Stimulated activated naive CD4-positive, alpha-beta T cell treated with Interleukin-2 at 50 U/mL for 16 hours (primary cell): ENCODE data around the gene P4HA3.

Experiments
- DNase-seq: peaks from one replicate; lab custom pipeline; 2025; lab: John Stamatoyannopoulos, UW

P4HA3 gene

GRCh38 chr11:74316772-74317505 lies 5.5 kb upstream of the P4HA3 start:
- DNase-seq: no peak

DNA sequence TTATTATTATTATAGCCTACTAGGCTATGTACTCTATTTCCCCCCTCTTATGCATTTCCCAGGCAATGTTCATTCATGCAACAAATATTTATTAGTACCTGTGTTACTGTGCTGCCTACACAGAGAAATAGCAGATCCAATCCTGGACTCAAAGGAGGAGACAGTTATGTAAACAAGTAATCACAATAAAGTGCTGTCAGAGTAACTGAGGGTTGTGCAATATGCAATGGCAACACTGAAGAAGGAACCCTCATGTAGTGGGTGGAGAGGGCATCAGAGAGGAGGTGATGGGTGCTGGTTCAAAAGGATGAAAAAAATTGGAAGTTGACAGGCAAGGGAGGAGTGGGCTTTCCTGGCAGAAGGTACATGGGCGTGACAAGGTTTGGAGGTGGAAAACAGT lies 886 bp upstream of the P4HA3 start:
- DNase-seq: no peak

- DNase-seq: no peak
Observed at GRCh38 chr11:74310857-74311256, 583 bp downstream of the P4HA3 start.

GRCh38 chr11:74307434-74307833 lies 4.0 kb downstream of the P4HA3 start:
- no peak for DNase-seq

DNA sequence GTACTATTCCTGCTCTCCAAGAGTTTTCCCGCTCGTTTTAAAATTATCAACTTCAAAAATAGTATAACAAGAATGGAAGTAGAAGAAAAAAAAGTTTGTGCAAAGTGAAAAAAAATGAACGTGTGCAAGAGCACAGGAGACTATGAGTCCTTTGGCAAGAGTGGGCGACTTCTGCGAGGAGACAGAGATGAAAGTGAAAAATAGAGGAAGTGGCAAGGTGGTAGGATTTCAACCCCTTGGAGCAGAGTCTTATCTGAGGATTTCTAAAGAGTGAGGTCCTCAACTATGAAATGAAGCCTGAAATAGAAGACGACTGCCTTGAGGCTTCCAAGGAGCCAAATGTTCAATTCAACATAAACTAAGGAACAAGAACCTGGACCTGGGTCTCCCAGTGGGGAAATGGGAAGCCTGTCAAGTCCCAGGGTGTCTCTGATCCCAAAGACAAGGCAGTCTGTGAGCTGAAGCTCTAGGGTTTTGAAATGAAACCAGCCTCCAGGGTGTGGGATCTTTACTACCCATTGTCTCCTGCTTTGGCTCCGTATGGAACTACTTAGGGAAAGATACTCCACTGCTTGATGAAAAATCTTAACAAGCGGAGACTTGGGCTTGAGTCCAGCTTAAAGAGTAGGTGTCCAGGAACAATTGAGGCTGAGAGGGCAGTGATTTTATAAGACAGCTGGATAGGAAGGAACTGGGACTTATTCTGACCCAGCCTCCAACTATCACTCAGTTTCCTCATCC lies 4.8 kb downstream of the P4HA3 start:
- no peak for DNase-seq

DNA sequence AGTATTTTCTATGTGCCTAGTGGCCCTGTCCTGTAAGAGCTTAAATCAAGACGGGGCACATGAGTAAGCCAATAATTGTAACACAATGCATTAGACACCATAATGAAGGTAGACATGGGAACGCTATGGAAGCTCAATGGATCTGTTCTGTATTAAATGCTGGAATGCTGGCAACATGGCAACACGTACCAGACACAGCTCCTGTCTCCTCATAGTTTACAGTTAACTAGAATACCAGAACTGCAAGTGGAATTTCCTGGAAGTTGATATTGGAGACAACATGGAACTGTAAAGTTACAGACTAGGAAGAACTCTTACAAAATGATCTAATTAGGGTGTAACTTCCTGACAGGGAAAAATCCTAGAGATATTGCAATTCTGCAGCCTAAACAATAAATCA lies 12.4 kb downstream of the P4HA3 start:
- DNase-seq: no peak

GRCh38 chr11:74297484-74297883 lies 14.0 kb downstream of the P4HA3 start:
- DNase-seq: no peak

GRCh38 chr11:74288911-74289310 lies 22.5 kb downstream of the P4HA3 start:
- DNase-seq: no peak

GRCh38 chr11:74288161-74288560 lies 23.3 kb downstream of the P4HA3 start:
- no peak for DNase-seq

DNA sequence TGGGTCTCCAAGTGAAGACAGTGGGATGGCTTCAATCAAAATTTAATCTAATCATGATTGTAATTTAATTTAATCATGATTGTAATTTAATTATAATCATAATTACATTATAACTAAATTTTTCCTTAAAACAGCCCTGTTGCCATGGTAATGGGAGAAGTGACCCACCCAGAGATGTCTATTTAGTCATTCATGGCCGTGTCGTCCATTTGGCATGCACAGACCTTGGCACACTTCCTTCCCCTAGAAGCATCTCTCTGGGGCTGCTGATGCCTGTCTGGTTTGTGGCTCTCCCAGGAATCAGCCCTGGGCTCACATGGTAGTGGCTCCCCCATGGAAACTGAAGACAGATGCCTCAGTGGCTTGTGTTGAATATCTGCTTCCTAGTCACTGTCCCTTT lies 27.0 kb downstream of the P4HA3 start:
- DNase-seq: no peak

GRCh38 chr11:74283580-74284180 lies 27.8 kb downstream of the P4HA3 start:
- no peak for DNase-seq

- DNase-seq: no peak
Observed at GRCh38 chr11:74282914-74283371, 28.5 kb downstream of the P4HA3 start.

- no peak for DNase-seq
Observed at GRCh38 chr11:74282421-74282820, 29.0 kb downstream of the P4HA3 start.

GRCh38 chr11:74280494-74280893 lies 30.9 kb downstream of the P4HA3 start:
- no peak for DNase-seq

DNA sequence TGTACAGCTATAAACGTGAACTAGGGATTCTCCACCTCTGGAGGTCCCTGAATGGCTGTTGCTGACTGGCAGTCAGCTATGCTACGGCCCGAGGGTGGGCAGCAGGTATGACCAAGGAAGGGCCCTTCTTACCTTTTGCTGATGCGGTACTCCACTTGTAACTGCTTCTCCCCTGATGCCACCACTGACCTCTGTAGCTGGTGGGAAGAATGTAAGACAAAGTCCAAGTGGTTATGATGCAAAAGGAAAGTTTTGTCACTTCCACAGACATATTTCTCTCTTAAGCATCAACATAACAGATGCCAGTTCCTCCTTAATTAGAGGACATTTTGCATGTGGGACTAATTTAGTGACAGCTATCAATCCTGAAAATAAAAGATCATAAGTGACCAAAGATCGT lies 32.2 kb downstream of the P4HA3 start:
- DNase-seq: no peak

DNA sequence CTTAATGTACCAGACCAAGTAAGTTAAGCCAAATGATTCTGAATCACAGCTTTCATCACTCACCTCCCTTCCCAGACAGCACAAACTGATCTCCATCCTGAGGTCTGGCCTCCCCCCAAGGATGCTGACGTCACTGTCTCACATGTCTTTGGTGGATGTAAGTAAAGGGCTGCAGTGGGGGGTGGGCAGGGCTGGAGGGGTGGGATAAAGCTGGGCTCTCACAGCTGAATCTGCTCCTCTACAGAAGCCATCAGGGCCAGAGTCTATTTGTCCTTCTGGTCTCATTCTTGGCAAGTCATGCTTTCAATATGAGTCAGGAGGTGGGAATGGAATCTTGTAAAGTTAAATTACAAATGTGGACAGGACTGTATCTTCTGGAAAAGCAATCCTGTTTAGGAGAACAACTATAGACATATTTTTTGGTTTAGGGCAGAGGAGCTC lies 32.7 kb downstream of the P4HA3 start:
- DNase-seq: no peak

DNA sequence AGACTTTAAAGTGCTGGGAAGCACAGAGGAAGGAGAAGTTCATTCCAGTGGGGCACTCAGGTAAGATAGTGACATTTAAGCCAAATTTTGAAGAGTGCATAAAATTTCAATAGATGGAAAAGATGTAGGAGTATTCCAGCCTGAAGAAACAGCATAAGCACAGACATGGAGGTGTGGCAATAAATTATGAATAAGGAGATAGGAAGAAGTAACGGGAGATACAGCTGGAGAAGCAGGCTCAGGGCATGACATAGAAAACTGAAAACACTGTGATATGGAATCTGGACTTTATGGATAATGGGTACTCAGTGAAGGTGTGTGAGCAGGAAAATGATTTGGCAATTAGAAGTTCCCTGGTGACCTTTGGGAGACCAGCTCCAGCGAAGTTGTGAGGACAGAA lies 33.3 kb downstream of the P4HA3 start:
- DNase-seq: no peak

DNA sequence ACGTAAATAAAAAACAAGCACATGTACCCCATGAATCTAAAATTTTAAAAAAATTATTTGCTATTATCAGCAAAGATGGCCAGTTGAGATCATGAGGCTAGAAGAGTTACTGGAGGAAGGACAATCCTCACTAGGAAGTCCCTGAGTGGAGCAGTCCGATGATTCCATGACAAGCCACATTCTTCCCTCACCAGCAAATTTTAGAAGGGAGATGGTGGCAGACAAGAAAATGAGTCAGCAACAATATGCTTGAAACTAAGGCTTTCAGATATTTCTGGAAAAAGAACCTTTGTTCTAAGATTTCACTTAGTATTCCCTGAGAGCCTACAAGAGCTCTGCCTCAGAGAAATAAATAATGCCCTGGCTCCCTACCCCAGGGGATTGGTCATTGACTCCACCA lies 34.9 kb downstream of the P4HA3 start:
- no peak for DNase-seq

DNA sequence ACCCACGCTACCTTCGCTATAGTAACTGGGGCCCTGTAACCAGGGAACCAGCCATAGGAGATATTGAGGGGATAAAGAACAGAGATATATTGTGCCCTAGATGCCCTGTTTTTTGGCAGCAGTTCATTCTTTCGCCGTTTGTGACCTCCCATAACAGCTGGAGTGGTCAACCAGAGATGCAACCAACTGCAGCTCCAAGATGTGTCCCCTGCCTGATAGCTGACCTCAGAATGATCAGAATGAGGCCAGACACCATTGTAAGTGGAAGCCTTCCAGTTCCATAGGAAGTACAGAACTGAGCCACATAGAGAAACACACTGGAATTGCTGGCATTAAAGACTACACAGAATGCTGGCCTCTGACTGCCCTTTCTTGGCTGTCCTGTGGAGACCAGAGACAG lies 39.2 kb downstream of the P4HA3 start:
- no peak for DNase-seq

- no peak for DNase-seq
Observed at GRCh38 chr11:74269161-74269811, 42.2 kb downstream of the P4HA3 start.

DNA sequence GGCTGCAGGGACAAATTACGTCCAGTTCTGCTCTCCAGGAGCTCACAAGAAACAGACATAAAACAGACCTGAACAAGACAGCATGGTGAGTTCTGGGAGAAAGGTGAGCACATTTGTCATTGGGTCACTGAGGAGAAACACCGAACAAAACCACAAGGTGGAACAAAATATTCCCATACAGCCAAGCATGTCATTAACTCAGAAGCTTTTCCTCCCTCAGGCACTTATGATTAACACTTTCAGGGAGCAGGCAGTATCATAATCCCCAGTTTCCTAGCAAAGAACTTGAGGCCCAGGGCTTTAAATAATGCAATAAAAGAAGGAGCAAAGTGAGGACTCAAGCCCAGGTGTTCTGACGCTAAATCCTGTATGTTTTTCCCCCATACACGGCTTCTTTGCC lies 43.0 kb downstream of the P4HA3 start:
- no peak for DNase-seq

DNA sequence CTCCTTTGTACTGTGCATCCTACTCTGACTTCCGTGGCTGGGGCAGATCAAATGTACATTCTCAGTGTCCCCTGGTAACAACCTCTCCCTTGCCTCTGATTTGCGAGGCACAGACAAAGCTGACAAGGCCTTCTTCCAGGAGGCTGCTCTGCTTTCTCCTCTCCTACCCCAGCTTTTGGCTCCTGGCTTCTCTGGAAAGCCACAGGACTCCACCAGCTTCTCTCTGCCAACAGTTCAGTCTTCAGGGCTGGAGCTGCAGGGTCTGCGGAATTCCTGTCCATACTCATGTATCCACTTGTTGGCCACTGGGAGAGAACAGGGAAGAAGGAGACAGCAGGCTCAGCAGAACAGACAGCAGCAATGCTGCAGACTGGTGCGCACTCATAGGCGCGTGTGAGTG lies 44.4 kb downstream of the P4HA3 start:
- DNase-seq: no peak

- DNase-seq: no peak
Observed at GRCh38 chr11:74265256-74265655, 46.2 kb downstream of the P4HA3 start.
